OCI-LY7 (cell line): ENCODE data around the gene RBM17.

Experiments used
- EZH2phosphoT487 ChIP-seq: fragments of 200-600 bp; sonication (generic); IDR thresholded peaks from 2 replicates; pipeline ENCODE4 v1.6.1; 2018; ENCODE audit warnings: low read depth, borderline replicate concordance, mild to moderate bottlenecking, mixed run types, antibody characterized with exemption, low read length, moderate library complexity, mixed read lengths
- TF ChIP-seq, protein P1 (sequence below): fragments of 200-600 bp; sonication (generic); conservative IDR thresholded peaks from 2 replicates; pipeline ENCODE4 v1.5.1; 2014; ENCODE audit warnings: mild to moderate bottlenecking, antibody characterized with exemption, low read length, moderate library complexity, mixed read lengths

- TF ChIP-seq, protein P1, sequence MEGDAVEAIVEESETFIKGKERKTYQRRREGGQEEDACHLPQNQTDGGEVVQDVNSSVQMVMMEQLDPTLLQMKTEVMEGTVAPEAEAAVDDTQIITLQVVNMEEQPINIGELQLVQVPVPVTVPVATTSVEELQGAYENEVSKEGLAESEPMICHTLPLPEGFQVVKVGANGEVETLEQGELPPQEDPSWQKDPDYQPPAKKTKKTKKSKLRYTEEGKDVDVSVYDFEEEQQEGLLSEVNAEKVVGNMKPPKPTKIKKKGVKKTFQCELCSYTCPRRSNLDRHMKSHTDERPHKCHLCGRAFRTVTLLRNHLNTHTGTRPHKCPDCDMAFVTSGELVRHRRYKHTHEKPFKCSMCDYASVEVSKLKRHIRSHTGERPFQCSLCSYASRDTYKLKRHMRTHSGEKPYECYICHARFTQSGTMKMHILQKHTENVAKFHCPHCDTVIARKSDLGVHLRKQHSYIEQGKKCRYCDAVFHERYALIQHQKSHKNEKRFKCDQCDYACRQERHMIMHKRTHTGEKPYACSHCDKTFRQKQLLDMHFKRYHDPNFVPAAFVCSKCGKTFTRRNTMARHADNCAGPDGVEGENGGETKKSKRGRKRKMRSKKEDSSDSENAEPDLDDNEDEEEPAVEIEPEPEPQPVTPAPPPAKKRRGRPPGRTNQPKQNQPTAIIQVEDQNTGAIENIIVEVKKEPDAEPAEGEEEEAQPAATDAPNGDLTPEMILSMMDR = no peak
- no peak for TF ChIP-seq EZH2phosphoT487
Observed at GRCh38 chr10:6079044-6079443, 9.8 kb upstream of the RBM17 start.
